GM12873 (cell line): ENCODE results near the gene LENG1.
A peak's percentile ranks its signal among the peaks of the same experiment; 100 is the strongest.

Experiments used
- CTCF ChIP-seq: IDR thresholded peaks from 2 replicates; pipeline ENCODE4 v1.5.1; 2012; ENCODE audit warnings: low read depth, mild to moderate bottlenecking, moderate library complexity, low read length, control low read depth; ENCODE audit not compliant: insufficient read depth; ENCODE audit errors: missing control alignments

The LENG1 gene

GRCh38 chr19:54193011-54193410 lies 33.5 kb upstream of the LENG1 start:
- no peak for TF ChIP-seq CTCF

DNA sequence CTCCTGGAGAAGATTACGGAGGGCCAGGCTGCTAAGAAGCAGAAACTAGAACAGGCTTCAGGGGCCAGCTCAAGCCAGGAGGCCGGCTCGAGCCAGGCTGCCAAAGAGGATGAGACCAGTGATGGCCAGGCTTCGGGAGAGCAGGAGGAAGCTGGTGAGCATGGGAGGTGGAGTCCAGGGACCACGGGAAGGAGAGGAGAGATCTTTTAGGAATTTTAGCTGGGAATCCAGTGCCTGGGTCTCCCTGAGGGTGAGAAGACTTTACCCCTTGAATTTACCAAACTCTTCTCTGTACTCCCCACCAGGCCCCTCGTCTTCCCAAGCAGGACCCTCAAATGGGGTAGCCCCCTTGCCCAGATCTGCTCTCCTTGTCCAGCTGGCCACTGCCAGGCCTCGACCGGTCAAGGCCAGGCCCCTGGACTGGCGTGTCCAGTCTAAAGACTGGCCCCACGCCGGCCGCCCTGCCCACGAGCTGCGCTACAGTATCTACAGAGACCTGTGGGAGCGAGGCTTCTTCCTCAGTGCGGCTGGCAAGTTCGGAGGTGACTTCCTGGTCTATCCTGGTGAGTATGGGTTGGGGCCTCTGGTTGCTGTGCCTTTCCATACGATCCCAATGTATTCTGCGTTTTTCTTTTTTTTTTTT lies 32.4 kb upstream of the LENG1 start:
- no peak for TF ChIP-seq CTCF

DNA sequence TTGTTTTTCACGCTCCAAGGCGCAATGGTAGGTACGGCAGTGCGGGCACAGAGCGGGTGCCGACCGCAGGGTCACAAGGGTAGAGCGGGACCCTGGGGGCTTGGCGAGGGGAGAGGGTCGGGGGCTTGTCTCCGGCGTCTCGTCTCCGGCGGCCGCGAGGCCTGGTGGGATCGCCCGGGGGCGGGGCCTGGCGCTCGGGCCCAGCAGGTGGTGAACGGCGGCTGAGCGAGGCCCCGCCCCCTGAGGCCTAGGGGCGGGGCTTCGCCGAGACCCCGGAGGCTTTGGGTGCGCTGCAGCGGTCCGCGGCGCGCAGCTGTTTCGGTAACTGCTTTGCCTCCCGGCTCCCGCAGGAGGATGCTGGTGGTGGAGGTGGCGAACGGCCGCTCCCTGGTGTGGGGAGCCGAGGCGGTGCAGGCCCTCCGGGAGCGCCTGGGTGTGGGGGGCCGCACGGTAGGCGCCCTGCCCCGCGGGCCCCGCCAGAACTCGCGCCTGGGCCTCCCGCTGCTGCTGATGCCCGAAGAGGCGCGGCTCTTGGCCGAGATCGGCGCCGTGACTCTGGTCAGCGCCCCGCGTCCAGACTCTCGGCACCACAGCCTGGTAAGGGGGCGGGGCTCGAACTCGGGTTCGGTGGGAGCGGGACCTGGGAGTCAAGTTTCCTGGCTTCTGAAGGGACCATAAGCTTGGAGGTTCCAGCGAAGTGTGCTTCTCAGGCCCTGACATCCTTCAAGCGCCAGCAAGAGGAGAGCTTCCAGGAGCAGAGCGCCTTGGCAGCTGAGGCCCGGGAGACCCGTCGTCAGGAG lies 31.7 kb upstream of the LENG1 start, which contains the start of gene TSEN34:
TSEN34 (plus strand) TSS at position 298 of the 800 bp plus-strand sequence; CDS start at position 355, 57 bp downstream.
- no peak for TF ChIP-seq CTCF

- no peak for TF ChIP-seq CTCF
Measured at GRCh38 chr19:54190503-54191010, 31.0 kb upstream of the LENG1 start.

DNA sequence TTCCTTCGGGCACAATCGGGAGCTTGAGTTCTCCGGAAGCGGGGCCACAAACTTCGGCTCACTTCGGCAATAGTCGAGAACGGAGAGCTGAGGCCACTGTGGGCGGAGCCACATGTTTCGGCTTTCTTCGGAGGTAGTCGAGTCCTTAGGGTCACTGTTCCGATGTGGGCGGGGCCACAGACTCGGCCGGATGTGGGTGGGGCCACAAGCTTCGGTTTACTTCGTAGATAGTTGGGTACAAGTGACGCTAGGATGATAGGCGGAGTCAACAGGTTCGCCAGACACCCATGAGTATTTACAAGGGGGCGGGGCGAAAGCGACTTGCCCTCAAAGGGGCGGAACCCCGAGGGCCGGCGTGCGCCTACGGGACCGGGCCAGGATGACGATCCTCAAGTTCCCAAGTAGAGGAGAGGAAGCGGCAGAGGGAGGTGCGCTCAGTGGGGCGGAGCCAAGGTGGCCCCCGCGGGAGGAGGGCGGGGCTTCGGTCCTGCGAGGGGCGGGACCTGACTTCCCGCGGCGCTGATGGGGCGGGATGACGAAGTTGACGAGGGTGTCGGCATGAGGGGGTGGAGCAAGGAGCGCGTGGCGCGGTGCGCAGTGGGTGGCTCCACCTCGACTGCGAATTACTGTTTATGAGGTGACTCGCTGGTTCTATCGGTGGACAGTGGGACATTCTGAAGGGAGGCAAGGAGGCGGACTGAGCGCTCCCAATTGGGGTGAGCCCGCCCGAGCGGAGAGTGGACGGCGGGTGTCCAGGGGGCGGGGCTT lies 30.4 kb upstream of the LENG1 start:
- no peak for TF ChIP-seq CTCF

DNA sequence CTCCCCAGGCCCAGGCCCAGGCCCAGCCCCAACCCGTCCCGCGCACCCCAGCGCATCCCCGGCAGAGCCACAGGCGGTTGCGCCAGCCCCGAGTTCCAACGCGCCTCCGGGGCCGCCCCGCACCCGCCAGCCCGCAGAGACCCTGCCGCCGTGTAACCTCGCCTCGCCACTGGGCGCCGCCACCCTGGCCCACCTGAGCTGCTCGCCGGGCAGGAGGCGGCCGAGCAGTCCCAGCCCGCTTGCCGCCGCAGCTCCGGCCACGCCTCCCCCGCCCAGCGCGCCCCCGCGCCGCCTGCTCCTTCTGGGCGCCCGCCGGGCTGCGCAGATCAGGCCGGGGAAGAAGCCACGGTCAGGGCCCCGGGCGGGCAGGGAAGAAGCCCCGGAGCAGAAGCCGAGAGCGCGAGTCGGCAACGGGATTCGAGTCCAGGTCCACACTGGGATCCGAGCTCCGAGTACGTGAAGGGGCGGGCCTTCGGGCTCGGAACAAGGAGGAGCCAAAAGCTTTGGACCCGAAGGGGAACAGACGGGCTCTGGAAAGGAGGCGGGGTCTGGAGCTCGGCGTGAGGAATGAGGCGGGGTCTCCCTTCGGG lies 29.7 kb upstream of the LENG1 start, which contains the start of gene MBOAT7:
MBOAT7 (minus strand) TSS at position 436 of the 590 bp plus-strand sequence. CDS start 1,072 bp downstream, outside the sequence.
- peak; percentile 41 for TF ChIP-seq CTCF
